HK-2 (cell line): Measurements from ENCODE around the gene ZNF768.
A peak's percentile ranks its signal among the peaks of the same experiment; 100 is the strongest.
"Not testable (repeated sequence)": the region's sequence is repeated elsewhere in the genome, so short reads cannot be mapped to it uniquely, and the experiment has no call there.

Experiments used
- DNase-seq: peaks from one replicate; pipeline ENCODE4 v3.0.0-alpha.2; 2018; ENCODE audit not compliant: unreplicated experiment

ZNF768 gene

GRCh38 chr16:30555315-30556124 is 29.2 kb upstream of the ZNF768 start:
- DNase-seq, result no peak

GRCh38 chr16:30554557-30555314 is 28.4 kb upstream of the ZNF768 start:
- no peak for DNase-seq

- no peak for DNase-seq
Measured at GRCh38 chr16:30553393-30553899, 27.1 kb upstream of the ZNF768 start.

GRCh38 chr16:30552956-30553355 is 26.6 kb upstream of the ZNF768 start:
- DNase-seq, result no peak

GRCh38 chr16:30551781-30552180 is 25.4 kb upstream of the ZNF768 start:
- no peak for DNase-seq

- DNase-seq, result no peak
Measured at GRCh38 chr16:30548416-30549253, 22.3 kb upstream of the ZNF768 start.

GRCh38 chr16:30546115-30546514 is 19.7 kb upstream of the ZNF768 start:
- no peak for DNase-seq

GRCh38 chr16:30543067-30543466 is 16.7 kb upstream of the ZNF768 start:
- no peak for DNase-seq

GRCh38 chr16:30541502-30542329 is 15.3 kb upstream of the ZNF768 start:
- DNase-seq, result no peak

GRCh38 chr16:30540916-30541464 is 14.6 kb upstream of the ZNF768 start:
- not testable (repeated sequence) for DNase-seq

GRCh38 chr16:30539986-30540526 is 13.7 kb upstream of the ZNF768 start:
- DNase-seq, result not testable (repeated sequence)

GRCh38 chr16:30539000-30539964 is 12.9 kb upstream of the ZNF768 start:
- DNase-seq, result no peak

GRCh38 chr16:30536391-30537024 is 10.1 kb upstream of the ZNF768 start:
- not testable (repeated sequence) for DNase-seq

- DNase-seq, result peak; percentile 71
Measured at GRCh38 chr16:30535777-30536190, 9.4 kb upstream of the ZNF768 start.

GRCh38 chr16:30535106-30535776 is 8.9 kb upstream of the ZNF768 start:
- no peak for DNase-seq

GRCh38 chr16:30534368-30535105 is 8.2 kb upstream of the ZNF768 start, which contains the start of gene ZNF747:
Gene ZNF747, minus strand, starts transcription at chr16:30534858. Its CDS starts 179 bp downstream, at chr16:30534679.
- peak; percentile 84 for DNase-seq

- DNase-seq, result no peak
Measured at GRCh38 chr16:30533748-30534367, 7.5 kb upstream of the ZNF768 start.
